Brain microvascular endothelial cell (primary cell): Measurements from ENCODE around the gene NOL9.

Experiments
- DNase-seq: peaks from one replicate; pipeline ENCODE4 v3.0.0-alpha.2; 2020
- H3K27ac ChIP-seq: fragments of 250-450 bp; sonication (Bioruptor Pico); 2 replicates; pipeline ENCODE4 v1.5.1; 2020; ENCODE audit warnings: mild to moderate bottlenecking, moderate library complexity
- H3K27me3 ChIP-seq: fragments of 250-450 bp; sonication (Bioruptor Pico); replicated peaks from 2 replicates; pipeline ENCODE4 v1.5.1; 2020; ENCODE audit warnings: mild to moderate bottlenecking
- H3K36me3 ChIP-seq: fragments of 250-450 bp; sonication (Bioruptor Pico); replicated peaks from 2 replicates; pipeline ENCODE4 v1.5.1; 2020; ENCODE audit warnings: mild to moderate bottlenecking
- H3K4me3 ChIP-seq: 2 replicates; pipeline ENCODE4 v1.5.1; 2011; ENCODE audit warnings: low read depth, mild to moderate bottlenecking, control low read depth, low read length, moderate library complexity
- CTCF ChIP-seq: IDR thresholded peaks from 2 replicates; pipeline ENCODE4 v1.5.1; 2011; ENCODE audit warnings: low read depth, mild to moderate bottlenecking, moderate library complexity, low read length, control low read depth, inconsistent platforms; ENCODE audit errors: missing control alignments
- in situ Hi-C: cut with HindIII; loops from 2 replicates; pipeline ENCODE4 v1.10.0; 2017; ENCODE audit warnings: low sequenced_read_pairs, low pct_ligation_motif_present

Gene NOL9

GRCh38 chr1:6509220-6509918 lies 44.9 kb downstream of the NOL9 start:
- no peak for DNase-seq
- no peak for TF ChIP-seq CTCF

GRCh38 chr1:6508816-6509189 lies 45.5 kb downstream of the NOL9 start:
- no peak overlapping the region for H3K27ac ChIP-seq
- H3K4me3 ChIP-seq: no peak overlapping the region
- in situ Hi-C loops: no loop called here
- no peak for TF ChIP-seq CTCF
- DNase-seq: no peak
- H3K36me3 ChIP-seq: no peaks in the 10 kb centered on the region
- no peaks in the 10 kb centered on the region for H3K27me3 ChIP-seq

More at GRCh38 chr1:6509220-6509918, 44.9 kb downstream of the NOL9 start:
- Histone ChIP-seq H3K27ac (no peak overlapping the region), H3K4me3 (no peak overlapping the region), H3K36me3 (no peaks in the 10 kb centered on the region), H3K27me3 (no peaks in the 10 kb centered on the region)
- in situ Hi-C loops: no loop called here

- Histone ChIP-seq H3K4me3 (no peak overlapping the region), H3K36me3 (no peaks in the 10 kb centered on the region), H3K27ac (no peak overlapping the region), H3K27me3 (no peaks in the 10 kb centered on the region)
- no peak for TF ChIP-seq CTCF
- no peak for DNase-seq
- in situ Hi-C loops: no loop called here
Measured at GRCh38 chr1:6508154-6508815, 46.0 kb downstream of the NOL9 start.

GRCh38 chr1:6507461-6507911 lies 46.8 kb downstream of the NOL9 start:
- in situ Hi-C loops: no loop called here
- Histone ChIP-seq H3K36me3 (no peaks in the 10 kb centered on the region), H3K4me3 (no peak overlapping the region), H3K27me3 (no peaks in the 10 kb centered on the region), H3K27ac (no peak overlapping the region)
- TF ChIP-seq CTCF: no peak
- DNase-seq: no peak

GRCh38 chr1:6507037-6507428 lies 47.3 kb downstream of the NOL9 start:
- Histone ChIP-seq H3K36me3 (no peaks in the 10 kb centered on the region), H3K27ac (no peak overlapping the region), H3K27me3 (no peaks in the 10 kb centered on the region), H3K4me3 (no peak overlapping the region)
- no peak for DNase-seq
- in situ Hi-C loops: no loop called here
- TF ChIP-seq CTCF: no peak
